DMS79 treated with DMSO at 0.1 percent for 48 hours (cell line): Measurements from ENCODE around the gene KCNG2.
A peak's percentile ranks its signal among the peaks of the same experiment; 100 is the strongest.
"Not testable (repeated sequence)": the region's sequence is repeated elsewhere in the genome, so short reads cannot be mapped to it uniquely, and the experiment has no call there.

Experiments
- DNase-seq: peaks from one replicate; lab custom pipeline; 2025; lab: John Stamatoyannopoulos, UW

Gene KCNG2

DNA sequence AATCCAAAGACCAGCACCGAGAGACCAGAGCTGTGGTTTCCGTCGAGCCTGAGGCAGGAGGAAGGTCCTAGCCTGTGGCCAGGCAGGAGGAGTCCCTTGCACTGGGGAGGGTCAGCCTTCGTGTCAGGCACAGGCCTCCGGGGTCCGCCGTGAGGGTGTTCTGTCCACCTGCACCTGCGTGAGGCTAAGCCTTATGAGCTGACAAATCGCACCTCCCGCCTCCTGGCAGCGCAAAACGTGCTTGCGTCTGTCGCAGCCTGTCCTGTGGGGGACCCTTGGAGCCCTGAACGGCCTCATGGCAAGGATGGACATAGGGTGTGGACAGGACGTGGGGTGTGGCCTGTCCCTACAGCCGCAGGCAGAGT is 73.3 kb downstream of the KCNG2 start:
- no peak for DNase-seq

DNA sequence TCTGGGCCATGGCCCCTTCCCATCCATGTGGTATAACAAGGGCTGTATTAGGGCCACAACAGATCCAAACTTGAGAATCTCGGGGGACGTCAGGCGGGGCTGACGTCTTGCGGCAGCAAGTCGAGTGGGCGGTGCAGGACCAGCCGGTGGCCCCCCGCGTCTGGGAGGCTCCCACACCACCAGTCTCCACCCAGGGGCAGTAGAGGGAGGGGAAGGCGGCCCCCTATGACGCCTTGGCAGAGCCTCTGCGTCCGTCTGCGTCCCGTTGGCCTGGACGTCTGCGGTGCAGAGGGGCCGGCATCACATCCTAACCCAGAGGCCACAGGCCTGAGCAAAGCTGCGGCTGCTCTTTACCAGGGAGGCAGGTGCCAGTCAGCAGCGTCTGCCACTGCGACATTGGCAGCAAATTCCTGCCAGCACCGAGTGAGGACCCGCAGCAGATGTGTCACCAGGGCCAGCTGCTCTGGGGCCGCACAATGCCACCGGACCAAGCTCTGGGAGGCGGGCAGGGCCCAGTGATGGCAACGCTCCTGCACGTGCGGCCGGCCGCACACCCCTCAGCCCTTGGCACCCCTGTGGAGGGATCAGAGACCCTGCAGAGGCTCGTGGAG is 73.8 kb downstream of the KCNG2 start:
- DNase-seq, result no peak

GRCh38 chr18:79872527-79873444 is 75.0 kb downstream of the KCNG2 start:
- DNase-seq, result no peak

DNA sequence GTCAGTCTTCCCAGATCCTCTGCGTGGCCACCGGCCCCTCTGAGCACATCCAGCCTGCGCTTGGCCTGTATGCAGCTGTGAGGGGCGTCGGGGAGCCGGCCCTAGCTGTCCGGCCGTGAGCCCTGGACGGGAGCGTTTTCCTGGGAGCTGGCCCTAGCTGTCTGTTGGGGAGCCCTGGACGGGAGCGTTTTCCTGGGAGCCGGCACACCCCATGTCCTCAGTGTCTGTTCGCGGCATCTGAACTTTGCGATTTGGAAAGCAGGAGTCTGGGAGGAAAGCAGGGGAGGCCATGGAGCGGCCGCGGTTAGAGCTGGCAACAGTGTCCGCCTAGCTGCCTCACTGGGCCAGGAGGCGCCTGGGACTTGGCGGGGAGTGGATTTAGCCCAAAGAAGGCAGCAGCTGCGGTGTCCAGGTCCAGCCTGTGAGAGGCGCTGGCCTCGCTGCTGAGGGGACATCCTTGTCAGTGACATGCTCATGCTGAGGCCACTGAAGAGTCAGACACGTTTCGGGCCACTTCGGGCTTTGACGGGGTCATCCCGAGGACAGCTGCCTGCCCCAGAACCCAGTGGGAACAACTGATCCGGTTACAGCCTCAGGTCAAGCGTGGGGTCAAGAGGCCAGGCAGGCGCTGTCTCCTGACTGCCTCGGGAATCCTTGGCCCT is 75.8 kb downstream of the KCNG2 start:
- no peak for DNase-seq

DNA sequence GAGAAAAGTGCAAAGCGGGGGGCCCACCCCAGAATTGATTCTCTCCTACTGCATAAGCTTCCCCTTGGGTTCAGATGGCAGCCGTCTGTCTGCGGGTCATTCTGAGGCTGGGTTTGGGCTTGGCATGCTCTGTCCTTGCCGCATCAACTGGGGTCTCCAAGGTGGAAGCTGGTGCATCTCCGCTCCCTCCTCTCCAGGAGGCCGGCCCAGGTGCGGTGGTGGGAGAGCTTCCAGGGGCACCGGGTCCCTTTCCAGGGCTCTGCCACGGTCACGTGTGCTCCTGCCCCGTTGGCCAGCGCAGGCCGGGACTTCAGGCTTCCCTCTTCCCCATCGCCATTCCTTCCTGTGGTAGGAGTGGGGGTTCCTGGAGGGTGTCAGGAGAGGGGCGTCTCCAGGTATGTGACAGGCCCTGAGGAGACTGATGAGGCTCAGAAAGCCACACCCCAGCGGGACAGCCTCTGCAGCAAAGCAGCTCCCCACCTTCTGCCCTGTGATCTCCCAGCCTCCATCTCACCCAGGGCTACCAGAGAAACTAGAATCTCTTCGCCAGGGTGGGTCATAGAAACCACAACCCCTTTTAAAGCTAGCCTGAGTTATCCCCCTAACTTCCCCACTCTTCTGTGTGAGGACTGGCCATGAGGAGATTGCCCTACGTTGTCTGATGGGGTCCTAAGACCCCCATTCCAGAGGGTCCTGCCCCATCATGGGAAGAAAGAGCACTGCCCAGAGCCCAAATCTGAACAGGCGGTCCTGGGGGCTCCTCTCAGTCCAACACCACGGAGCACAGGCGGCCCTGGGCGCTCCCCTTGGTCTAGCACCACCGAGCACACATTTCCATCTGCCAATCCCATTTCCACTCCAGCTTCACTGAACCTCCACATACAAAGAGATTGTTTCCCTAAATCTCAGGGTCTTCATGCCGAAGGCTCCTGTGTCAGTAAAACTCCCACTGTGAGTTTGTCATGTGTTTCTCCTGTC is 77.1 kb downstream of the KCNG2 start:
- DNase-seq, result no peak

DNA sequence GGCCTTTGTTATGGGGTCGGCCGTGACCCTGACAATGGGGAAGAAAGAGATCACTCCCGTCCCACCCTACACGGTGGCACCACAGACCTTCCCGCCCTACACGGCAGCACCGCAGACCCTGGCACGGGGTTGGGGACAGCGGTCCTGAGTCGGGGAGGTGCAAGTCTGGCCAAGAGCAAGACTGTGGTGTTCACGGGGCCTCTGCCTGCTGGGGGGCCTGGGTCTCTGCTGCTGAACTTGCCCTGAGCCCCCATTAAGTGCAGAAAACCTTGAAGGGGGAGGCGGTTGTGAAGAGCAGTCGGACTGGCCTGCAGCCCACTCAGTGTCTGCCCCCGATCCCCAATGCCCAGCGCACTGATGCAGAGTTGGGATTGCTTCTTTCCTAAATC is 77.8 kb downstream of the KCNG2 start:
- DNase-seq, result no peak

DNA sequence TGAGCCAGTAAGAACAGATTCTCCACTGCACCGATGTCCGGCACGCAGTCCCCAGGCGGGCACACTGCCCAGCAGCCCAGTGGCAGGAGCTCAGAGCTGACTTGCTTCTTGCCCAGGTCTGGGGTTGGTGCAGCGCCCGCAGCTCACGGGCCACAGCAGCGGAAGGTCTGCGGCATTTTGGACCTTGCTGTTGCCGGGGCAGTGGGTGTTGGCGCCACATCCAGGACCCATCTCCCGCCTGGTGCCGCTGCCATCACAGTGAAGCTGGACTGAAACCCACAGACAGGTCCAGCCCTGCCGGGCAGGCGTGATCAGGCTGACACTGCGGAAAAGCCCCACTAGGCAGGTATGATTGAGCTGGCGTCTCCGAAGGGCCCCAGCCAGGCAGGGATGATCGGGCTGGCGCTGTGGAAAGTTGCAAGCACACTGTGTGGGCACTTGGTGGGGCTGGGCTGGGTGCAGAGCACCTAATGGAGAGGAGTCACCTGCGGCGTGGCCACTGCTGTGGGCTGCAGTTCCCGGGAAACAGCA is 78.3 kb downstream of the KCNG2 start:
- no peak for DNase-seq

GRCh38 chr18:79876497-79876896 is 78.8 kb downstream of the KCNG2 start:
- peak; percentile 55 for DNase-seq

- DNase-seq, result peak; percentile 14
Observed at GRCh38 chr18:79877163-79878091, 79.7 kb downstream of the KCNG2 start.

- DNase-seq, result not testable (repeated sequence)
Observed at GRCh38 chr18:79878246-79878645, 80.5 kb downstream of the KCNG2 start.

GRCh38 chr18:79878741-79879378 is 81.1 kb downstream of the KCNG2 start:
- no peak for DNase-seq

- no peak for DNase-seq
Observed at GRCh38 chr18:79879566-79879965, 81.8 kb downstream of the KCNG2 start.

- no peak for DNase-seq
Observed at GRCh38 chr18:79881695-79882094, 84.0 kb downstream of the KCNG2 start.

DNA sequence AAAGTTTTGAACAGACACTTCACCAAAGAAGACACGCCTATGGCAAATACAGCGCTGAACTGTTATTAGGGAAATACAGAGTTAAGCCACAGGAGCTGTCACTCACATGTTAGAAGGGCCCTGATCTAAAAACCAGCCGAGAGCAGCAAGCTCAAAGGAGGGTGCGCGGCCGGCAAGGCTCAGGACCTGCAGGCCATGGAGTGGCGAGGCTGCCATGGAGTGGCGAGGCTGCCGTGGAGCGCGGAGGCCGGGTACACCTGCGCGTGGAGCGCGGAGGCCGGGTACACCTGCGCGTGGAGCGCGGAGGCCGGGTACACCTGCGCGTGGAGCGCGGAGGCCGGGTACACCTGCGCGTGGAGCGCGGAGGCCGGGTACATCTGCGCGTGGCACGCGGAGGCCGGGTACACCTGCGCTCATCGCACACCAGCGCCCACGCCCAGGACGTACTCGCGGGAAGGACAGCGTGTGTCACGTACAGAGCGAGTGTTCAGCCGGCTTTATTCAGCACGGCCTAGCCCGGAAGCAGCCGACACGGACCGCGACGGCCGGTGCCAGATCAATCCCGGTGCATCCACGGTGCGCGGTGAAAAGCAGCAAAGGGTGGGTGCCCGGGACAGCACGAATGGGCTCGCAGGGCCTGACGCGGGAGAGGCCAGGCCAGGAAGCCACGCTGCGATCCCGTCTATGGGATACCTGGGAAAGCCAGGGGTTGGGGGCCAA is 84.9 kb downstream of the KCNG2 start:
- DNase-seq, result no peak

DNA sequence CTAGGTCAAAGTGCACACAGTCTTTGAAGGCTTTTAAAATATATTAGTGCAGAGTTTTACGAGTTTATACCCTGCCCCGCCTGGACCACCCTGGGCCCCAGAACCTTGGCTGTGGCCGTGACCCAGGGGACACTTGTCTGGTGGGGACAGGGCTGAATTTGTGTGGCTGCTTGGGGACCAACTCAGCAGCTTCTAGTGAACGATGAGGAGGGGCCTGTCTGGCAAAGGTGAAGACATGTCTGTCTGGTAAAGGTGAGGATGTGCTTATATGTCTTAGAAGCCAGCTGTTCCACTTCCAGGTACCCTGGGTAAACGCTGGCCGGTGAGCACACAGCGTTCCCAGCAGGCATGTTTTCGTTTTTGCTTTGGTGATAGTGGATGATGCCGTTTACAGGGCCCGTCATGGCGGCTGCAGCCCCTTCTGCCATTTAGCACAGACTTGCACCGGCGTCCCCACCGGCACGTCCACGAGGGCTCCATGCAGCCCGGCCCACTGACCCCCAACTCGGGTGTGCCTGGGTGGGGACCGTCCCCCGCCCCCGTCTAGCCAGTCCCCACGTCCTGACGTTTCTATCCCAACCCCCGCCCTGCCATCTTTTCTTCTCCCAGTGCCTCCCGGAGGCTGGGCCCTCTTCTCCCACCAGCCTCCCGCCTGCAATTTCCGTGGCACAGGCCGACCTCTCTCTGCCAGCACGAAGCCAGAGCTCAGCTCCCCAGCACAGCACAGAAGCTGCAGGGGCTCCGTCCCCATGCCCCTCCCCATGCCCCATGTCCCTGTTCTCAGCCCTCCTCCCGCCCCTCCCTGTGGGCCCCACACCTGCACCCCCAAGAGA is 85.9 kb downstream of the KCNG2 start:
- no peak for DNase-seq

DNA sequence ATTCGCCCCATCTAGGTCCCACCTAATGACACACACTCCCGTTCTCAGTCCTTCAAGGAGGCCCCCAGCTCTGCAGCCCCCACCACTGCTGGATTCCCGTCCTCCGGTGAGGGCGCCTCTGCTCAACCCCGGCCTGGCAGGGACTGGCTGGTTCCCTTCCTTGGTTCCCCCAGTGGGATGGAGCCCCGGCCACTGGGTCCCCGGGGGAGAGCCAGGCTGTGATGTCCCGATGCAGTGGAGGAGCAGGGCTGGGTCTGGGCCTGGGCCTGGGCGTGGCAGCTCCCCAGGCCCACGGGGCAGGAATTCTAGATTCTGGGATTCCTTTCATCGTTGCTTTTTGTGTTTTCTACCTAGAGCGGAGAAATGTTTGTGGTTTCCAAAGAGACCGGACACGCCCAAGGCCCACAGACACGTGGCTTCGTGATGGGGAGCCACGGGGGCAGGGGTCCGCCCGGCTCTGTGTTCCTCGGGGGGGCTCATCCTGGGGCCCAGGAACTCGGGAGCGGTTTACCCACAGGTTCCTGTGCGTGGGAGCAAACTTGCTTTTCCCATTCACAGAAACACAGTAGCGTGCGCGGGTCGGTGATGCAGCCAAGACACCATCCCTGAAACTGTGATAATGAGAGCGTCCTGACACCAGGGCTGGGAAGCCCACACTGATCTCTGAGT is 86.7 kb downstream of the KCNG2 start:
- DNase-seq, result no peak

DNA sequence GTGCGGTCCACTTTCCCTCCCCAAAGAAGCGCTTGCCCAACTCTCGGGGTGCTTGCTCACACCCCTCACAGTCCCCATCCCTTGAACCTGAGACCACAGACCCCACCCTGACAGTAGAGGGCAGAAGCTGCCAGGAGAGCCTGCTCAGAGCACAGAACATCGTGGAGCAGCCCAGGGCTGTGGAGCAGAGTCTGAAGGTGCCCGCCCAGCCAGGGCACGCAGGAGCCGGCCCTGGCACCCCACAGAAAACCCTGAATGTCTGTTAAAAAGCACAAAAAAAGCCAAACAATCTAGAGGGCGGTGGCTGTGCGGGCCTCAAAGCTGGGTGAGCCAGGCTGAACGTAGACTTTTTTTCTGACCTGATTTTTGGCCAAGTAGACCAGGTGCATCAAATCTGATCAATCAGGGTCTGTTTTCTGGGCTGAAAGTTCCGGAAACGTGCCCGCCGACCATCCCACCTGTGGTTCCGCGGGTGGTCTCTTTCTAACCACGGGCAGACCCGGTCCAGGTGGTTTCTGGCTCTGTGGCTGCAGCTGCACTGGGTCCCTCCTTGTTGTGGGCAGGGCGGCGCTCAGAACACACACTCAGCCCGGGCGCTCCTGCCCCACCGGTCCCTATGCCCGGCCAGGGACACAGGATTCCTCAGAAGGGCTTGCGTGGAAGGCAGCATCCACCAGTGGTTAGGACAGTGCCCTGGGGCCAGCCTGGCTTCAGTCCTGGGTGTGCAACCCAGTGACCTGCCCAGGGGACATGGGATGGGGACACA is 87.4 kb downstream of the KCNG2 start:
- DNase-seq, result no peak
